ENCODE measurements around the gene ETV3.

The ETV3 gene

GRCh38 chr1:157090771-157091170 lies 47.4 kb downstream of the ETV3 start:
- DNase-seq (ENCODE audit: low spot score): no peak

- peak; percentile 75 for DNase-seq (ENCODE audit: low spot score)
Observed at GRCh38 chr1:157090196-157090647, 48.0 kb downstream of the ETV3 start.

DNA sequence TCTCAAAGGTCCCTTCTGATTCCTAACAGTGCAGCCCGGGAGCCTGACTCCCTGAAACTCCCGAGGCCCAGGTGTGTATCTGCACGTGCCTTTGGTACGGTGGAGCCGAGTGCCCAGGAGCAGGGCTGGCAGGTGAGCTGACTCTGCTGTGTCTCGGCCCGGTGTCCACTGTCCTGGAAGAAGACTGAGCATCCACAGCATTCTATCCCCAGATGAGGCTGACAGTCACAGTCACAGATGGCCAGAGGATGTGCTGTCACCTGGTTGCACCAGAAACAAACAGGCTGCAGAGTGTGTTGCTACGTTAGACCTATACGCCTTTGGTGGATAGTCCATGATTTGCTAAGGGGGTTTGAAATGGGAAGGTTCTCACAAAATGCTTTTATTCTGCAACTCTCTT lies 48.4 kb downstream of the ETV3 start:
- DNase-seq (ENCODE audit: low spot score): no peak

DNA sequence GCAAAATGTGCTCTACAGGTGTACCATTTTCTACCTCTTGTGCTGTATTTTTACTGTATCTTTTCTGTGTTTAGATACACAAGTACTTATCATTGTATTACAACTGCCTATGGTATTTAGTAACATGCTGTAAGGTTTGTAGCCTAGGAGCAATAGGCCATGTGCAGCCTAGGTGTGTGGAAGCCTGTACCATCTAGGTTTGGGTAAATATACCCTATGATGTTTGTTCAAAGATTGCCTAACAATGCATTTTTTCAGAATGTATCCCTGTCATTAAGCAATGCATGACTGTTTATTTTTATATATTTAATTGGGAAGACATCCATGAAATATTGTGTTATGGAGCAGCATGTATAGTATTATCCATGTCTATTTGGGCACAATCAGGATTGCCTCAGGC lies 49.6 kb downstream of the ETV3 start:
- DNase-seq (ENCODE audit: low spot score): no peak

GRCh38 chr1:157087030-157087429 lies 51.2 kb downstream of the ETV3 start:
- DNase-seq (ENCODE audit: low spot score): no peak

- DNase-seq (ENCODE audit: low spot score): no peak
Observed at GRCh38 chr1:157086299-157086698, 51.9 kb downstream of the ETV3 start.

- no peak for DNase-seq (ENCODE audit: low spot score)
Observed at GRCh38 chr1:157085421-157085820, 52.8 kb downstream of the ETV3 start.

DNA sequence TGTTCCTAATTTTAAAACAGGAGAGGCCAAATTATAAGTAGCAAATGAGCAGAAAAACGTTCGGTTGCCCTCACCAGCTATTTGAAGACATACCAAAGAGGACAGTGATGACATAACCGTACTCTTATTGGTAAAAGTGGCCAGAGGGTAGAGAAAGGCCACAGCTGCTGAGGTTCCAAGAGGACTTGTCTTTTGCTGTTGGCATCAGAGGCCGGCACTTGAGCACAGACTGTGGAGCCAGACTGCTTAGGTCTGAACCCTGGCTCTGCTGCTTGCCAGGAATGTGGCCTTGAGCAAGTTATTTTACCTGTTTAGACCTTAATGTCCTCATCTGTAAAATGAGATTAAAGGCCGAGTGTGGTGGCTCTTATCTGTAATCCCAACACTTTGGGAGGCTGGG lies 53.5 kb downstream of the ETV3 start:
- DNase-seq (ENCODE audit: low spot score): no peak

- no peak for DNase-seq (ENCODE audit: low spot score)
Observed at GRCh38 chr1:157081707-157082106, 56.5 kb downstream of the ETV3 start.

- DNase-seq (ENCODE audit: low spot score): no peak
Observed at GRCh38 chr1:157080714-157081113, 57.5 kb downstream of the ETV3 start.

DNA sequence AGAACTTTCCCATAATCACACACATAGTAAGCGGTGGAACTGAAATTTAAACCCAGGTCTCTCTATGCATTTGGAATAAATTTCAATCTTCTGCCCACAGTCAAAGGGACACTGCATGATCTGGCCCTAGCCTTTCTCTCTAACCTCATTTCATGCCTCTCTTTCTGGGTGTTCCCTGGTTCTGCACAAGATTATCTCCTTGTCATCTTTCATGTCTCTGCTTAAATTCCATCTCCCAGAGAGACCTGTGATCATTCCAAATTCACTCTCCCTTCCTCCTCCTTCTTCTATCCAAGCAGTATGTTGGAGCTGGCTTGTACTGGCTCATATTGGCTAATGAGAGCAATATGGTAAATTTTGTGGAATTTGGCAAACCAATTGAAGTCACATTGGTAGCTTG lies 60.8 kb downstream of the ETV3 start:
- no peak for DNase-seq (ENCODE audit: low spot score)

GRCh38 chr1:157073944-157074685 lies 64.1 kb downstream of the ETV3 start:
- DNase-seq (ENCODE audit: low spot score): peak; percentile 48

All from kidney capillary endothelial cell (primary cell).